ENCODE results near the gene TCEA2. TPM values are rescaled to one million over a fixed set of nuclear protein-coding genes. Genes with fewer than 3 reads are reported as not detected.
A peak's percentile ranks its signal among the peaks of the same experiment; 100 is the strongest.

TCEA2 gene
- total and polyA plus RNA-seq, 4 experiments from 2014 or later = 24.6 to 45.9 (median 35.6) TPM

DNA sequence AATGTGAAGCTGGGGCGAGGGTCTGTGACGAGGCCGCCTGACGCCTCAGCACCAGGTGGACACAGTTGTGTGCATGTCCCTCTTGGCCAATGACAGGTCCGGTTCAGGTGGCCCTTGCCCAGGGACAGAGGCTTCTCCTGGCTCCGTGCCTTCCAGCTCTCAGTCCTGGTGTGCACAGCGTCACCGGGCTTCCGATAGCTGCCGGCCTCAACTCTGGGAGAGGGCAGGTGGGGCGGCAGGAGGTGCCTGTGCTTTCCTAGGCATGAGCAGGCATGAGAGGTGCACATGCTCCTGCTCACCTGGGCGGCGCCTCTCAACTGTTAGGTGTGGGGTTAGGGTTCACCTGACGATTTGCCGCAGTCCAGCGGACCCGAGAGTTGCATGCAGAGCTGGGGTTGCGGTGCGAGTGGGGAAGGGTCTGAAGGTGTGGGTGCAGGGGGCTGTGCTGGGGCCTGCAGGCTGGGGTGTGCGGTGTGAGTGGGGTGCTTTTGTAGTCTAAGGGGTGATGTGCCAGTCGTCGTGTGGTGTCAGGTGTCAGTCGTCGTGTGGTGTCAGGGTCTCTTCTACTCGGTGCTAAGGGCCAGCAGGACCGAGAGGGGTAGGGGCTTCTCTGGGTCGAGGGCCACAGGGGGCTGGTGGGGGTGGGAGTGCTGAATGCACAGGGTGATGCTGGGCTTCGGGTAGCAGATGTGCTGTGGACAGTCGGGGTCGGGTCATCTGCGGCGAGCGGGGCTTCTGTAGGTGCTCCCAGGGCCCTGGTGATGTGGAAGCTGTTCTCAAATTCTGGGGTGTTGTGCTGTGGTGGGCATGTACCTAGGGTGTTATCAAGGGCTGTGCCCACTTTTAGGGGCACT, 9.8 kb upstream of the TCEA2 start:
- H3K4me3 Mint-ChIP-seq = peak overlapping the region in 1 of 8 donors; percentile 15
- POLR2A ChIA-PET (ENCODE audit: partially characterized antibody) = interaction anchor here (1.1 to 3.5 kb wide), 2 partner anchors 9 to 14 kb away, joined by 4 to 15 read pairs; partner anchors contain the start of gene TCEA2
- no peak for DNase-seq
- Histone ChIP-seq H3K27me3 (ENCODE audit: insufficient read depth, low read length) (peaks cover 15% of the 10 kb centered on the region), H3K4me3 (ENCODE audit: low read length in 2 of 2) (no peak overlapping the region), H3K9me3 (ENCODE audit: control insufficient read depth in 1 of 2, low read length in 2 of 2) (no peaks in the 10 kb centered on the region), H3K4me1 (ENCODE audit: insufficient read depth, low read length) (peaks cover 22% of the 10 kb centered on the region), H3K36me3 (ENCODE audit: insufficient read depth, low read length) (no peaks in the 10 kb centered on the region), H3K27ac (ENCODE audit: low read depth, low read length) (no peak overlapping the region)
- H3K27me3 Mint-ChIP-seq = peaks cover 14 to 21% of the 10 kb centered on the region in 2 donors
- no peaks in the 10 kb centered on the region for H3K36me3 Mint-ChIP-seq
- peaks cover 3 to 17% (median 8%) of the 10 kb centered on the region in 4 donors for H3K4me1 Mint-ChIP-seq
- CTCF ChIA-PET (ENCODE audit: partially characterized antibody) = interaction anchor here (0.7 to 11.2 kb wide), 3 partner anchors 9 to 28 kb away, joined by 3 to 133 read pairs (median 3); partner anchors contain the start of gene C20orf204
- intact Hi-C loops (cut with micrococcal nuclease) = no loop called here
- peak overlapping the region in 1 of 7 donors; percentile 9 for H3K27ac Mint-ChIP-seq
- no peaks in the 10 kb centered on the region for H3K9me3 Mint-ChIP-seq

DNA sequence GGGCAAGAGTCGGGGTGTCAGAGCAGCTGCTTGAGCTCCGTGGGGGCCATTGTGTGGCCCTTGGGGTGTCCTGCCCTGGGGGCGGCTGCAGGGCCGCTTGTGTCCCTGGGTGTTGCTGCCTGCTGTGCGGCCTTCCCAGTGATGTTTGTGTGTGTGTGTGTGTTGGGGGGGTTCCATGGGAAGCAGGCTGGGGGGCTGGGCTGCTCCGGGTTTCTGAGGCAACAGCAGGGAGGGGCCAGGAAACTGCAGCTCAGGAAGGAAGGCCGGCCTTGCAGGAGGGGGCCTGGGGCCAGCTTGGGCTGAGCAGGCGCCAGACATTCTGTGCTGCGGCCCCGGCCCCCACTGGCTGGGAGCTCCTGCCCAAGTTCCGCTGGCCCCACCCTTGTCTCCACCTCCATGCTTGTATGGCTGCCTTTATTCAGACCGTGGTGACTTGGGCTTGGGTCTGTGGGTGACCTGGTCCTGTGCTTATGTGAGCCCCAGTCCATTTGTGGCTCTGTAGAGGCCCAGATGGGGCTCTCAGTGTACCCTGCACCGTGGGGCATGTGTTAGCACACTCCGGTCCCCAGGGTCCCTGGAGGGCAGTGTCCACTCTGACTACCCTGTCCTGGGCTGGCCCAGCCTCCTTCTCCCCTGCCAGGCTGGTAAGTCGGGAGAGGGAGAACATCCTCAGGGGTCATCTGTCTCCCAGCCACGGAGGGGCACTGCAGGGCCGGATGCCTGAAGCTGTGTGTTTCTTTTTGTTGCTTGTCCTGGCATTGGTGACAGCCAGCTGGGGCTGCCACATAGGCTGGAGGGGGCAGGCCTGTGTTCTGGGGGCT, 8.9 kb upstream of the TCEA2 start:
- ChIA-PET CTCF (ENCODE audit: partially characterized antibody) (interaction anchor here (0.7 to 11.2 kb wide), 4 partner anchors 14 to 74 kb away, joined by 3 to 133 read pairs (median 5); partner anchors contain the start of genes C20orf204 and SAMD10), POLR2A (ENCODE audit: partially characterized antibody) (interaction anchor here (1.1 to 3.5 kb wide), 2 partner anchors 8 to 15 kb away, joined by 4 to 15 read pairs; partner anchors contain the start of gene TCEA2)
- Histone ChIP-seq H3K4me1 (ENCODE audit: insufficient read depth, low read length) (peaks cover 23% of the 10 kb centered on the region), H3K27ac (ENCODE audit: low read depth, low read length) (no peak overlapping the region), H3K4me3 (ENCODE audit: low read length in 2 of 2) (no peak overlapping the region), H3K27me3 (ENCODE audit: insufficient read depth, low read length) (peaks cover 15% of the 10 kb centered on the region), H3K9me3 (ENCODE audit: control insufficient read depth in 1 of 2, low read length in 2 of 2) (no peaks in the 10 kb centered on the region), H3K36me3 (ENCODE audit: insufficient read depth, low read length) (no peaks in the 10 kb centered on the region)
- no peak overlapping the region for H3K4me3 Mint-ChIP-seq
- H3K36me3 Mint-ChIP-seq = no peaks in the 10 kb centered on the region
- DNase-seq = no peak
- intact Hi-C loops (cut with micrococcal nuclease) = no loop called here
- H3K9me3 Mint-ChIP-seq = no peaks in the 10 kb centered on the region
- no peak overlapping the region for H3K27ac Mint-ChIP-seq
- peaks cover 14 to 20% of the 10 kb centered on the region in 2 donors for H3K27me3 Mint-ChIP-seq
- peaks cover 3 to 17% (median 9%) of the 10 kb centered on the region in 4 donors for H3K4me1 Mint-ChIP-seq

- Mint-ChIP-seq H3K4me1 (peaks cover 3 to 17% (median 9%) of the 10 kb centered on the region in 4 donors), H3K9me3 (no peaks in the 10 kb centered on the region), H3K27ac (peak overlapping the region in 2 of 7 donors; percentile 54 to 63), H3K27me3 (peaks cover 14 to 20% of the 10 kb centered on the region in 2 donors), H3K4me3 (no peak overlapping the region), H3K36me3 (no peaks in the 10 kb centered on the region)
- Histone ChIP-seq H3K27ac (ENCODE audit: low read depth, low read length) (no peak overlapping the region), H3K4me3 (ENCODE audit: low read length in 2 of 2) (no peak overlapping the region), H3K27me3 (ENCODE audit: insufficient read depth, low read length) (peaks cover 8% of the 10 kb centered on the region), H3K9me3 (ENCODE audit: control insufficient read depth in 1 of 2, low read length in 2 of 2) (no peaks in the 10 kb centered on the region), H3K4me1 (ENCODE audit: insufficient read depth, low read length) (peaks cover 16% of the 10 kb centered on the region), H3K36me3 (ENCODE audit: insufficient read depth, low read length) (no peaks in the 10 kb centered on the region)
- ChIA-PET CTCF (ENCODE audit: partially characterized antibody) (interaction anchor here (1.1 to 11.2 kb wide), 3 partner anchors 16 to 59 kb away, joined by 3 to 133 read pairs (median 4); partner anchors contain the start of gene C20orf204), POLR2A (ENCODE audit: partially characterized antibody) (interaction anchor here (3.5 kb wide), 1 partner anchor 16 kb away, joined by 15 read pairs; no protein-coding TSS in a partner anchor)
- intact Hi-C loops (cut with micrococcal nuclease) = no loop called here
- no peak for DNase-seq
Observed at GRCh38 chr20:64055396-64055892, 7.6 kb upstream of the TCEA2 start.

DNA sequence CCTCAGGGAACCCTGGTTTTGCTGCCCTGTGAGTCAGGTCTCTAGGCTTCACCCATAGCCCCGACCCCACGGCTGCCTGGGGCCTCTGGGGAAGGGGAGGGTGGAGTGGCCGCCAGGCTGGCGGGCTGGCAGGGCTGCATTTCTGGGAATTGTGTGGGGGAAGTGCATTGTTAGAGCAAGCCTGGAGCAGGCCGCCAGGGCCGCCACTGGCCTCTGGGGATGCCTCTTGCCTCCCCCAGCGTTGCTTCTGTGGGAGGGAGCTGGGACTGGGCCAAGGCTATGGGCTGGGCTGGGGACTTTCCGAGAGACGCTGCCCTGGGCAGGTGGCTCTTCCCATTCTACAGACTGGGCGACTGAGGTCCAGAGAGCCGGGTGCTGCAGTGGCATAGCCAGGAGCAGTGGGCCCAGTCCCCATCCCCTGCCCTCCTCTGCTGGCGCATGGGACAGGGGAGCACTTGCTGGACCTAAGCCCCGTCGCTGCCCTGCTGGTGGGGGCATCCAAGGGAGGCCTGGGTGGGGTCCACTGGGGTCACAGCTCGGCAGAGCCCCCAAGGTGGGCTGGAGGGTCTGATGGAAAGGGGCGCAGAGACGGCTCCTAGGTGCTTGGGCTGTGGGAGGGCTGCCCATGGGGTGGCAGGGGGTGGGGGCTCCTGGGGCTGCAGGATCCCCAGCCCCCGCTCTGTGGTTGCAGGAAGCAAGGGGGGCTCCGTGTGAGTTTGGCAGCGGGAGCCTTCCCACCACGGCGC, 6.9 kb upstream of the TCEA2 start:
- Mint-ChIP-seq H3K4me1 (peaks cover 3 to 17% (median 9%) of the 10 kb centered on the region in 4 donors), H3K27me3 (peaks cover 11 to 20% of the 10 kb centered on the region in 2 donors), H3K9me3 (no peaks in the 10 kb centered on the region), H3K27ac (no peak overlapping the region), H3K4me3 (no peak overlapping the region), H3K36me3 (no peaks in the 10 kb centered on the region)
- H3K36me3 ChIP-seq (ENCODE audit: insufficient read depth, low read length) = no peaks in the 10 kb centered on the region
- no peak overlapping the region for H3K27ac ChIP-seq (ENCODE audit: low read depth, low read length)
- intact Hi-C loops (cut with micrococcal nuclease) = no loop called here
- H3K9me3 ChIP-seq (ENCODE audit: control insufficient read depth in 1 of 2, low read length in 2 of 2) = no peaks in the 10 kb centered on the region
- no peak overlapping the region for H3K4me3 ChIP-seq (ENCODE audit: low read length in 2 of 2)
- ChIA-PET CTCF (ENCODE audit: partially characterized antibody) (interaction anchor here (1.2 to 11.2 kb wide), 2 partner anchors 11 to 16 kb away, joined by 4 to 133 read pairs; partner anchors contain the start of gene C20orf204), POLR2A (ENCODE audit: partially characterized antibody) (interaction anchor here (1.4 to 1.8 kb wide), 3 partner anchors 17 to 76 kb away, joined by 4 to 14 read pairs (median 6); partner anchors contain the start of genes PRPF6 and SAMD10)
- H3K4me1 ChIP-seq (ENCODE audit: insufficient read depth, low read length) = peaks cover 16% of the 10 kb centered on the region
- no peak for DNase-seq
- H3K27me3 ChIP-seq (ENCODE audit: insufficient read depth, low read length) = peaks cover 2% of the 10 kb centered on the region

- no peaks in the 10 kb centered on the region for H3K36me3 ChIP-seq (ENCODE audit: insufficient read depth, low read length)
- no peak overlapping the region for H3K27ac Mint-ChIP-seq
- ChIA-PET CTCF (ENCODE audit: partially characterized antibody) (interaction anchor here (1.2 to 11.2 kb wide), 2 partner anchors 10 to 17 kb away, joined by 4 to 133 read pairs; partner anchors contain the start of gene C20orf204), POLR2A (ENCODE audit: partially characterized antibody) (interaction anchor here (1.4 to 1.8 kb wide), 3 partner anchors 18 to 77 kb away, joined by 4 to 14 read pairs (median 6); partner anchors contain the start of genes PRPF6 and SAMD10)
- no peaks in the 10 kb centered on the region for H3K9me3 Mint-ChIP-seq
- H3K27ac ChIP-seq (ENCODE audit: low read depth, low read length) = no peak overlapping the region
- intact Hi-C loops (cut with micrococcal nuclease) = no loop called here
- peaks cover 3 to 17% (median 9%) of the 10 kb centered on the region in 4 donors for H3K4me1 Mint-ChIP-seq
- no peaks in the 10 kb centered on the region for H3K36me3 Mint-ChIP-seq
- H3K27me3 ChIP-seq (ENCODE audit: insufficient read depth, low read length) = no peaks in the 10 kb centered on the region
- H3K9me3 ChIP-seq (ENCODE audit: control insufficient read depth in 1 of 2, low read length in 2 of 2) = no peaks in the 10 kb centered on the region
- H3K4me1 ChIP-seq (ENCODE audit: insufficient read depth, low read length) = peaks cover 16% of the 10 kb centered on the region
- DNase-seq = no peak
- no peak overlapping the region for H3K4me3 ChIP-seq (ENCODE audit: low read length in 2 of 2)
- peaks cover 11 to 20% of the 10 kb centered on the region in 2 donors for H3K27me3 Mint-ChIP-seq
- H3K4me3 Mint-ChIP-seq = no peak overlapping the region
Observed at GRCh38 chr20:64056639-64056888, 6.4 kb upstream of the TCEA2 start.

DNA sequence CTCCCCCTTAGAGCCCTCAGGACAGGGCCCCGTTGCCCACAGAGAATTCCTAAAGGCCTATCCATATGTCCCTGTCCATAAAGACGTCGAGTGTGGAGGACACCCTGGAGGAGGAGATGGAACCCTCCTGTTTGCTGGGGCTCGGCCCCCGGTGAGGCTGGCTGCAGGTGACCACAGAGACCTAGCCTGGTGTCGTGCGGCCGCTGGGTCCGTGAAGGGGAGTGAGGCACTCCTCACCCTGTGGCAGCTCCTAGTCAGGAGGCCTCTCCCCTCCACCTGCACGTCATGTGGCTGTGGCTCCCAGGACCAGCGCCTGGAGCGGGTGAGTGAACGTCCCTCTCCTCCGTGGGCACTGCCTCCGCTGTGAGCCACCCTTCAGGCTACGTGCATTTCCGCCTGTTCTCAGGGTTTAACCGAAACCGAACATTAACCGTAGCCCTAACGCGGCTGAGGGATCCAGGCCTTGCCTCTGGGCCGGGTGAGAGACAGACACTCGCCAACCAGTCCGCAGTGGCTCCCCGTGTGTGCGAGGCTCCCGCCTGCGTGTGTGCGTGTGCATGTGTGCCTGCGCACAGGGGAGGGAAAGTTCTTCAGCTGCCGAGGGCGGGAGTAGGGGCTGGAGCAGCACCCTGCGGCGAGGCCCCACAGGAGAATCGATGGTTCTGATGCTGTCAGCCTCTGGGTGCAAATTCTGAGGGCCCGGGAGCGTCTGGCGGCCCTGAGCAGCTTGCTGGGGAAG, 5.9 kb upstream of the TCEA2 start:
- CTCF ChIA-PET (ENCODE audit: partially characterized antibody) = interaction anchor here (0.7 to 11.2 kb wide), 11 partner anchors 10 to 193 kb away, joined by 3 to 133 read pairs (median 6); partner anchors contain the start of genes C20orf204, OPRL1, PRPF6 and RGS19
- H3K27me3 ChIP-seq (ENCODE audit: insufficient read depth, low read length) = no peaks in the 10 kb centered on the region
- intact Hi-C loops (cut with micrococcal nuclease) = loop anchor here (1.0 kb wide), 1 partner anchor 18 kb away; no protein-coding TSS in a partner anchor
- no peak overlapping the region for H3K4me3 ChIP-seq (ENCODE audit: low read length in 2 of 2)
- Mint-ChIP-seq H3K27ac (no peak overlapping the region), H3K4me1 (peaks cover 3 to 20% (median 9%) of the 10 kb centered on the region in 4 donors), H3K27me3 (peaks cover 6 to 17% of the 10 kb centered on the region in 2 donors), H3K36me3 (no peaks in the 10 kb centered on the region), H3K9me3 (no peaks in the 10 kb centered on the region), H3K4me3 (peak overlapping the region in 6 of 8 donors; percentile 35 to 64 (median 53))
- POLR2A ChIA-PET (ENCODE audit: partially characterized antibody) = interaction anchor here (0.6 to 1.8 kb wide), 7 partner anchors 13 to 161 kb away, joined by 3 to 14 read pairs (median 4); partner anchors contain the start of genes PRPF6 and SAMD10
- H3K36me3 ChIP-seq (ENCODE audit: insufficient read depth, low read length) = no peaks in the 10 kb centered on the region
- no peaks in the 10 kb centered on the region for H3K9me3 ChIP-seq (ENCODE audit: control insufficient read depth in 1 of 2, low read length in 2 of 2)
- no peak overlapping the region for H3K27ac ChIP-seq (ENCODE audit: low read depth, low read length)
- H3K4me1 ChIP-seq (ENCODE audit: insufficient read depth, low read length) = peaks cover 17% of the 10 kb centered on the region
- no peak for DNase-seq
